Neuronal stem cell (in vitro differentiated cells): ENCODE measurements around the gene GPR17.

Experiments
- DNase-seq: peaks from one replicate; pipeline ENCODE4 v3.0.0-alpha.2; 2013; ENCODE audit warnings: low spot score
- H2AFZ ChIP-seq: one replicate; pipeline ENCODE4 v1.6.1; 2013; ENCODE audit warnings: mild to moderate bottlenecking, low read length, inconsistent platforms
- H2AK5ac ChIP-seq: 2 replicates; pipeline ENCODE4 v1.6.1; 2013; ENCODE audit warnings: low read depth, mild to moderate bottlenecking, inconsistent platforms, low read length, moderate library complexity, mixed read lengths
- H2BK120ac ChIP-seq: 2 replicates; pipeline ENCODE4 v1.6.1; 2013; ENCODE audit warnings: low read depth, mild to moderate bottlenecking, inconsistent platforms, low read length, moderate library complexity, mixed read lengths
- H2BK12ac ChIP-seq: one replicate; pipeline ENCODE4 v1.6.1; 2013; ENCODE audit warnings: low read length, inconsistent platforms
- H2BK15ac ChIP-seq: 2 replicates; pipeline ENCODE4 v1.6.1; 2013; ENCODE audit warnings: mild to moderate bottlenecking, low read length, inconsistent platforms, mixed read lengths
- H2BK5ac ChIP-seq: one replicate; pipeline ENCODE4 v1.6.1; 2013; ENCODE audit warnings: inconsistent platforms, mild to moderate bottlenecking, low read length, moderate library complexity
- H3K14ac ChIP-seq: one replicate; pipeline ENCODE4 v1.6.1; 2013; ENCODE audit warnings: low read length, inconsistent platforms
- H3K18ac ChIP-seq: 2 replicates; pipeline ENCODE4 v1.6.1; 2013; ENCODE audit warnings: low read length, inconsistent platforms
- H3K23ac ChIP-seq: 2 replicates; pipeline ENCODE4 v1.6.1; 2013; ENCODE audit warnings: low read depth, mild to moderate bottlenecking, mixed read lengths, low read length, inconsistent platforms; ENCODE audit not compliant: poor library complexity
- H3K27ac ChIP-seq: replicated peaks from 3 replicates; pipeline ENCODE4 v1.5.1; 2013; ENCODE audit warnings: low read length, inconsistent platforms
- H3K27me3 ChIP-seq, 3 experiments: 2 replicates each; pipeline ENCODE4 v1.6.1; 2013; ENCODE audit warnings: low read length in 3 of 3, mild to moderate bottlenecking in 2 of 3, inconsistent platforms in 1 of 3, low read depth in 1 of 3, mixed read lengths in 1 of 3, moderate library complexity in 1 of 3; ENCODE audit not compliant: control insufficient read depth in 3 of 3, insufficient read depth in 3 of 3
- H3K36me3 ChIP-seq, 2 donors: replicated peaks in 1 of 2; 2 replicates each; pipeline ENCODE4 v1.6.1; 2013; ENCODE audit warnings: low read length in 2 of 2; ENCODE audit not compliant: control insufficient read depth in 2 of 2, insufficient read depth in 2 of 2
- H3K4ac ChIP-seq: 2 replicates; pipeline ENCODE4 v1.6.1; 2013; ENCODE audit warnings: inconsistent platforms, mild to moderate bottlenecking, low read length, moderate library complexity
- H3K4me1 ChIP-seq, 2 donors: 1 replicate in 1 of 2; 2 replicates in 1 of 2; pipeline ENCODE4 v1.6.1; 2013; ENCODE audit warnings: low read length in 2 of 2, low read depth in 1 of 2; ENCODE audit not compliant: control insufficient read depth in 2 of 2, insufficient read depth in 1 of 2
- H3K4me2 ChIP-seq: one replicate; pipeline ENCODE4 v1.6.1; 2013; ENCODE audit warnings: mild to moderate bottlenecking, low read length, inconsistent platforms; ENCODE audit not compliant: insufficient read depth, poor library complexity, severe bottlenecking
- H3K4me3 ChIP-seq, 2 donors: 2 replicates each; pipeline ENCODE4 v1.5.1; 2013; ENCODE audit warnings: low read length in 2 of 2, mild to moderate bottlenecking in 2 of 2, inconsistent platforms in 1 of 2, moderate library complexity in 1 of 2
- H3K79me1 ChIP-seq: one replicate; pipeline ENCODE4 v1.6.1; 2013; ENCODE audit warnings: low read depth, mild to moderate bottlenecking, inconsistent platforms, low read length, moderate library complexity
- H3K9ac ChIP-seq: one replicate; pipeline ENCODE4 v1.6.1; 2013; ENCODE audit warnings: mild to moderate bottlenecking, low read depth, low read length, inconsistent platforms; ENCODE audit not compliant: poor library complexity
- H3K9me3 ChIP-seq, 2 donors: replicated peaks in 1 of 2; 2 replicates each; pipeline versions ENCODE3 to v1.6.1; 2013; ENCODE audit warnings: low read length in 2 of 2, mild to moderate bottlenecking in 2 of 2, inconsistent platforms in 1 of 2, low read depth in 1 of 2, mixed read lengths in 1 of 2, moderate library complexity in 1 of 2; ENCODE audit not compliant: control insufficient read depth in 2 of 2, insufficient read depth in 1 of 2
- H4K8ac ChIP-seq: one replicate; pipeline ENCODE4 v1.6.1; 2013; ENCODE audit warnings: low read depth, mild to moderate bottlenecking, inconsistent platforms, low read length, moderate library complexity
- H4K91ac ChIP-seq: one replicate; pipeline ENCODE4 v1.6.1; 2013; ENCODE audit warnings: low read length, low read depth, mild to moderate bottlenecking, inconsistent platforms; ENCODE audit not compliant: poor library complexity
- WGBS, 2 donors: extraction: QIAGEN DNeasy Blood & Tissue Kit; methylation state at CpG; one replicate each; pipeline ENCODE4 v1.1.7; 2013; ENCODE audit warnings: missing lambda C conversion rate in 2 of 2, mixed read lengths in 1 of 2; ENCODE audit not compliant: insufficient read length in 2 of 2, insufficient replicate concordance in 1 of 2; ENCODE audit errors: extremely low coverage in 2 of 2; 5-methylcytosine and 5-hydroxymethylcytosine counted together

The GPR17 gene

GRCh38 chr2:127620866-127621265 lies 25.1 kb upstream of the GPR17 start:
- Histone ChIP-seq H3K9ac (no peak overlapping the region), H2BK5ac (no peak overlapping the region), H2AFZ (no peak overlapping the region), H3K9me3 (no peaks in the 10 kb centered on the region), H2BK15ac (no peak overlapping the region), H3K18ac (no peak overlapping the region), H3K79me1 (peaks cover 1% of the 10 kb centered on the region), H3K27ac (no peak overlapping the region), H4K91ac (no peak overlapping the region), H3K36me3 (no peaks in the 10 kb centered on the region), H3K4me2 (no peak overlapping the region), H3K4me3 (no peak overlapping the region), H3K27me3 (peaks cover 0 to 2% (median 0%) of the 10 kb centered on the region in 3 experiments), H4K8ac (no peak overlapping the region), H3K4ac (no peak overlapping the region), H3K23ac (no peak overlapping the region), H3K14ac (no peak overlapping the region), H2AK5ac (no peak overlapping the region), H2BK12ac (no peak overlapping the region), H2BK120ac (no peak overlapping the region), H3K4me1 (peaks cover 0 to 2% of the 10 kb centered on the region in 2 donors)
- WGBS, 2 donors, result no CpG with 5 or more reads among the region's 3 CpGs
- DNase-seq, result no peak

GRCh38 chr2:127621981-127622431 lies 23.9 kb upstream of the GPR17 start:
- no peak overlapping the region for H3K18ac ChIP-seq
- H3K27me3 ChIP-seq, result no peaks in the 10 kb centered on the region
- H2BK12ac ChIP-seq, result no peak overlapping the region
- H3K23ac ChIP-seq, result no peak overlapping the region
- no peak overlapping the region for H2BK120ac ChIP-seq
- no peaks in the 10 kb centered on the region for H3K4me1 ChIP-seq
- no peak overlapping the region for H3K14ac ChIP-seq
- H2BK5ac ChIP-seq, result no peak overlapping the region
- no peak overlapping the region for H4K8ac ChIP-seq
- H3K4me3 ChIP-seq, result no peak overlapping the region
- H3K4me2 ChIP-seq, result no peak overlapping the region
- no peak for DNase-seq
- no peak overlapping the region for H2AFZ ChIP-seq
- no peak overlapping the region for H3K9ac ChIP-seq
- H3K27ac ChIP-seq, result no peak overlapping the region
- H2AK5ac ChIP-seq, result peak overlapping the region; percentile 49
- WGBS, 2 donors, result no CpG with 5 or more reads among the region's 15 CpGs
- H3K9me3 ChIP-seq, result no peaks in the 10 kb centered on the region
- H3K79me1 ChIP-seq, result peaks cover 3% of the 10 kb centered on the region
- H4K91ac ChIP-seq, result no peak overlapping the region
- no peaks in the 10 kb centered on the region for H3K36me3 ChIP-seq
- no peak overlapping the region for H2BK15ac ChIP-seq
- no peak overlapping the region for H3K4ac ChIP-seq

- Histone ChIP-seq H4K8ac (no peak overlapping the region), H3K9me3 (no peaks in the 10 kb centered on the region), H2BK5ac (no peak overlapping the region), H3K27me3 (no peaks in the 10 kb centered on the region), H3K4ac (no peak overlapping the region), H3K18ac (no peak overlapping the region), H2BK15ac (peak overlapping the region; percentile 79), H3K4me3 (peak overlapping the region in 1 of 2 donors; percentile 54), H3K9ac (peak overlapping the region; percentile 63), H4K91ac (no peak overlapping the region), H3K27ac (no peak overlapping the region), H3K4me2 (no peak overlapping the region), H2AK5ac (peak overlapping the region; percentile 49), H2AFZ (no peak overlapping the region), H3K4me1 (no peaks in the 10 kb centered on the region), H3K36me3 (no peaks in the 10 kb centered on the region), H3K23ac (no peak overlapping the region), H3K14ac (no peak overlapping the region), H3K79me1 (peaks cover 5% of the 10 kb centered on the region), H2BK120ac (no peak overlapping the region), H2BK12ac (peak overlapping the region; percentile 63)
- DNase-seq, result no peak
- WGBS, 2 donors, result no CpG with 5 or more reads among the region's 21 CpGs
These were observed 23.2 kb upstream of the GPR17 start for GRCh38 chr2:127622561-127623387.
